22Rv1 (cell line): ENCODE results near the gene ALS2.

Source experiments
- ZFX ChIP-seq: fragments of 450-650 bp; IDR thresholded peaks from 2 replicates; pipeline ENCODE4 v1.6.1; 2017; ENCODE audit warnings: antibody characterized with exemption, borderline replicate concordance
- TF ChIP-seq, protein P1 (sequence below): fragments of 450-650 bp; IDR thresholded peaks from 2 replicates; pipeline ENCODE4 v1.5.1; 2017; ENCODE audit warnings: mild to moderate bottlenecking

DNA sequence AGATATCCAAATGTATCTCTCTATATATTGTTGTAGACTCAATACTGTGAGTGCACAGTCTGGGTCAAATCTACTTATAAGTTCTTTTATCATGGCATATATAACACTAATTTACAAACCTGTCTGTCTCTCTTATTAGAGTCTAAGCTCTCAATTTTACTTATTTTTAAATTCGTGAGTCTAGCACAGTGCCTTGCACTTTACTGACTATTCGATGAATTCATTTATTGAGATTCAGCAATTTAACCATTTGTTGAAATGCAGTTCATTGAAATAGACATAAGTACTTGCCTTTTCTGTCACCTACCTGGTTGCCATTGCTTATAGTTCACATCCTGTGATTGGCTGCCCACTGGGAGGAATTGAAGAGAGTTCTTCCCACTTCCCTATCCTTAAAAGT is 10.3 kb upstream of the ALS2 start:
- TF ChIP-seq, protein P1, sequence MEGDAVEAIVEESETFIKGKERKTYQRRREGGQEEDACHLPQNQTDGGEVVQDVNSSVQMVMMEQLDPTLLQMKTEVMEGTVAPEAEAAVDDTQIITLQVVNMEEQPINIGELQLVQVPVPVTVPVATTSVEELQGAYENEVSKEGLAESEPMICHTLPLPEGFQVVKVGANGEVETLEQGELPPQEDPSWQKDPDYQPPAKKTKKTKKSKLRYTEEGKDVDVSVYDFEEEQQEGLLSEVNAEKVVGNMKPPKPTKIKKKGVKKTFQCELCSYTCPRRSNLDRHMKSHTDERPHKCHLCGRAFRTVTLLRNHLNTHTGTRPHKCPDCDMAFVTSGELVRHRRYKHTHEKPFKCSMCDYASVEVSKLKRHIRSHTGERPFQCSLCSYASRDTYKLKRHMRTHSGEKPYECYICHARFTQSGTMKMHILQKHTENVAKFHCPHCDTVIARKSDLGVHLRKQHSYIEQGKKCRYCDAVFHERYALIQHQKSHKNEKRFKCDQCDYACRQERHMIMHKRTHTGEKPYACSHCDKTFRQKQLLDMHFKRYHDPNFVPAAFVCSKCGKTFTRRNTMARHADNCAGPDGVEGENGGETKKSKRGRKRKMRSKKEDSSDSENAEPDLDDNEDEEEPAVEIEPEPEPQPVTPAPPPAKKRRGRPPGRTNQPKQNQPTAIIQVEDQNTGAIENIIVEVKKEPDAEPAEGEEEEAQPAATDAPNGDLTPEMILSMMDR = no peak
- no peak for TF ChIP-seq ZFX
